Choroid plexus epithelial cell (primary cell): ENCODE measurements around the gene DEPDC7.
A peak's percentile ranks its signal among the peaks of the same experiment; 100 is the strongest.

Experiments used
- DNase-seq: peaks from one replicate; pipeline ENCODE4 v3.0.0-alpha.2; 2010; ENCODE audit warnings: low read depth
- H3K4me3 ChIP-seq: 2 replicates; pipeline ENCODE4 v1.5.1; 2011; ENCODE audit warnings: low read depth, mild to moderate bottlenecking, control low read depth, low read length, moderate library complexity
- TF ChIP-seq, protein P1 (sequence below): conservative IDR thresholded peaks from 2 replicates; pipeline ENCODE4 v1.5.1; 2011; ENCODE audit warnings: low read depth, mild to moderate bottlenecking, control low read depth, inconsistent platforms, low read length, moderate library complexity

Gene DEPDC7

DNA sequence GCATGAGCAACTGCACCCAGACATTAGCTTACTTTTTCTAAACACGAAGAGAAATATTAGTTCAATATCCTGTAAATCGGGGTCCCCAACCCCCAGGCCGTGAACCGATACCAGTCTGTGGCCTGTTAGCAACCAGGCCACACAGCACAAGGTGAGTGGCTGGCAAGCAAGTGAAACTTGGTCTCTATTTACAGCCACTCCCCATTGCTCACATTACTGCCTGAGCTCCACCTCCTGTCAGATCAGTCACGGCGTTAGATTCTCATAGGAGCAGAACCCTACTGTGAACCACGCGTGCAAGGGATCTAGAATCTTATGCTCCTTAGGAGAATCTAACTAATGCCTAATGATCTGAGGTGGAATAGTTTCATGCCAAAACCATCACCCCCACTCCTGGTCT is 27.8 kb upstream of the DEPDC7 start:
- TF ChIP-seq, protein P1, sequence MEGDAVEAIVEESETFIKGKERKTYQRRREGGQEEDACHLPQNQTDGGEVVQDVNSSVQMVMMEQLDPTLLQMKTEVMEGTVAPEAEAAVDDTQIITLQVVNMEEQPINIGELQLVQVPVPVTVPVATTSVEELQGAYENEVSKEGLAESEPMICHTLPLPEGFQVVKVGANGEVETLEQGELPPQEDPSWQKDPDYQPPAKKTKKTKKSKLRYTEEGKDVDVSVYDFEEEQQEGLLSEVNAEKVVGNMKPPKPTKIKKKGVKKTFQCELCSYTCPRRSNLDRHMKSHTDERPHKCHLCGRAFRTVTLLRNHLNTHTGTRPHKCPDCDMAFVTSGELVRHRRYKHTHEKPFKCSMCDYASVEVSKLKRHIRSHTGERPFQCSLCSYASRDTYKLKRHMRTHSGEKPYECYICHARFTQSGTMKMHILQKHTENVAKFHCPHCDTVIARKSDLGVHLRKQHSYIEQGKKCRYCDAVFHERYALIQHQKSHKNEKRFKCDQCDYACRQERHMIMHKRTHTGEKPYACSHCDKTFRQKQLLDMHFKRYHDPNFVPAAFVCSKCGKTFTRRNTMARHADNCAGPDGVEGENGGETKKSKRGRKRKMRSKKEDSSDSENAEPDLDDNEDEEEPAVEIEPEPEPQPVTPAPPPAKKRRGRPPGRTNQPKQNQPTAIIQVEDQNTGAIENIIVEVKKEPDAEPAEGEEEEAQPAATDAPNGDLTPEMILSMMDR, result no peak
- DNase-seq, result no peak
- H3K4me3 ChIP-seq, result no peak overlapping the region

DNA sequence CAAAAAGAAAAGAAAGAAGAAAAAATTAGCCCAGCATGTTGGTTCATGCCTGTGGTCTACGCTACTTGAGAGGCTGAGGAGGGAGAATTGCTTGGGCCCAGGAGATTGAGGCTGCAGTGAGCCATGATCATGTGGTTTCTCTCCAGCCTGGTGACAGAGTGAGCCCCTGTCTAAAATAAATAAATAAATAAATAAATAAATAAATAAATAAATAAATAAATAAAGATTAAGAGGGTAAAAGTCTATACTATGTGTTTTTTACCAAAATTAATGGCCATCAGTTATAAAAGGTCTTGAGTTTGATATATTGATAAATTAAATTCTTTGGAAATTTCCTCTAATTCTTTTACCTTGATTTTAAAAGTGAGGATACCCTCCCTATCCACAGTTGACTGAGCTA is 25.2 kb upstream of the DEPDC7 start:
- DNase-seq, result no peak
- H3K4me3 ChIP-seq, result no peak overlapping the region
- TF ChIP-seq, protein P1, result no peak

DNA sequence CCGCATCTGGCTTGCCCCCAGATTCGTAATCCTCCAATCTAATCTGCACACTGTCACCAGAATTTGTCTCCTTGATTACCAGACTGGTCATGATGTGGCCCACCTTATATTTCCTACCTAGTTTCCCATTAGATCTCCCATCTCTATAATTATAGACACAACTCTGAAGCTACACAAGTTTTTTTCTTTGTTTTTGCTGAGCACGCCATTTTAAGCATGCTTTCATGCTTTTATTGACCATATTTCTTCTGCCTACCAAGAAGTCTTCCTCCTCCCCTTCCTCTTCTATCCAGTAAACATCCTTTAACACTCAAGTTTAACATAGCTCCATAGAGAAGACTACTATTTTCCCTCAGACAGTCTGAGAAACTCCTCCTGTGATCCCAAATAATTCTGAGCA is 24.3 kb upstream of the DEPDC7 start:
- TF ChIP-seq, protein P1, result no peak
- no peak for DNase-seq
- H3K4me3 ChIP-seq, result no peak overlapping the region

DNA sequence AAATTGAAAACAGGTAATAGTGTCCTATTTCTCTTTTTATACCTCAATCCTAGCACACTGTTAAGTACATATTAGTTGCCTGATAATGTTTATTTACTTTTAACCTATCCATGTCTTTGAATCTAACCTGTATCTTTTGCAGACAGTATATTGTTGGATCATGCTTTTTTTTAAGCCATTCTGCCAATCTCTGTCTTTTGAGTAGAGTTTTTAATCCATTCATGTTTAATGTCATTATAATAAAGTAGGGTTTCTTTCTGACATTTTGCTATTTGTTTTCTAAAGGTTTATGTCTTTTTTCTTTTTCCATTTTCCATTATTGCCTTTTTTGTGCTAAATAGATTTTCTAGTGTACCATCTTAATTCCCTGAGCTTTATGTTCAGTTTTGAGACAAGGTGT is 23.8 kb upstream of the DEPDC7 start:
- H3K4me3 ChIP-seq, result no peak overlapping the region
- TF ChIP-seq, protein P1, result no peak
- DNase-seq, result no peak

DNA sequence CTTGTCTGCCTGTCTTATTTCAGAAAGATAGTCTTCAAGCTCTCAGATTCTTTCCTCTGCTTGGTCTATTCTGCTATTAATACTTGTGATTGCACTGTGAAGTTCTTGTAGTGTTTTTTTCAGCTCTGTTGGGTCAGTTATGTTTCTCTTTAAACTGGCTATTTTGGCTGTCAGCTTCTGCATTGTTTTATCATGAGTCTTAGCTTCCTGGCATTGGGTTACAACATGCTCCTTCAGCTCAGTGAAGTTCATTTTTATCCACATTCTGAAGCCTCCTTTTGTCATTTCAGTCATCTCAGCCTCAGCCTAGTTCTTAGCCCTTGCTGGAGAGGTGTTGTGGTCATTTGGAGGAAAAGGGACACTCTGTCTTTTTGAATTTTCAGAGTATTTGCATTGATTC is 15.5 kb upstream of the DEPDC7 start:
- no peak overlapping the region for H3K4me3 ChIP-seq
- TF ChIP-seq, protein P1, result no peak
- DNase-seq, result peak; percentile 94

DNA sequence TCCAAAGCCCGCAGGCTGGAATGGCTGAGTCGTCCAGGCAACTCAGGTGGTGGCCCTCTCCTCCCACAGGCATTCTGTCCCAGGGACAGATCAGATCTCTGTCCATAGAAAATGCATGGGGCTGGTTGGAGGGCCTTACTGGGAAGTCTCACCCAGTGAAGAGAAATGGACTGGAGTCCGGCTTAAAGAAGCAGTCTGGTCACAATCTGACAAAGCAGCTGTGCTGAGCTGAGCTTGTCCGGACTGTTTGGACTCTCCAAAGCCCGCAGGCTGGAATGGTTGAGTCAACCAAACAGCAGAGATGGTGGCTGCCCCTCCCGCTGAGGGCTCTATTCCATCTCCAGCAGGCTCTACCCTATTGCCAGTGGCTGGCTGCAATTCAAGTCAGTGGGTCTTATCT is 14.4 kb upstream of the DEPDC7 start:
- no peak overlapping the region for H3K4me3 ChIP-seq
- no peak for DNase-seq
- TF ChIP-seq, protein P1, result no peak

DNA sequence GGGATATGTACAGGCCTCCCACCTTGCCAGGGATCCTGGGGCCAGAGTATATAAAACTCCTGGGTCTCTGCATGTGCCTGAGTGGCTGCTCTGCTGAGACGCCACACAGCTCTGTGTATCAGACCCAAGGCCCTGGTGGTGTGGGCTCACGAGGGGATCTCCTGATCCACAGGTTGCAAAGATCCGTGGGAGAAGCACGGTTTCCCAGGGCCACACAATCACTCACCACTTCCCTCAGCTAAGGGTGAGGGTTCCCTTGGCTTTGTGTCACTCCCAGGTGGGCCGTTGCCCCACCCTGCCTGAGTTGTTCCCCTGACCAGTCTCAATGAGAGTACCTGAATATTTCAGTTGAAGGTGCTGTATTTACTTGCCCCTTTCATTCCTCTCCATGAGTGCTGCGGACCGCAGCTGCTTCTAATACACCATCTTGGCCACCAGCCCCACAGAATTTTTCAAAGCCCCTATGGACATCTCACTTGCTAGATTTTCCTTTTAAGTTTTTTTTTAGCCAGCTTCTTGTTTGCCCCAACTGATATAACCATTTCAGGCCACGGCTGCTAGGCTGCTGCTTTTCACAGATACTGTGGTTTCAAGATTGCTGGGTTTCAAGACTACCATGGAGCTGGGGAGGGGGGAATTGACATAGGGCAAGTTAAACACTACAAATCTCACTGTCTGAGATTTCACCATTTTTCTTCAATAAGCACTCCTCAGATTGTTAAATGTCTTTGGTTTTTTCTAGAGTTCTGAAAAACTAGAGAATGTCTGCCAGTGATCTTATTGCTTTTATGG is 13.7 kb upstream of the DEPDC7 start:
- no peak for DNase-seq
- TF ChIP-seq, protein P1, result no peak

More for the DNA sequence above, 13.7 kb upstream of the DEPDC7 start:
- H3K4me3 ChIP-seq, result no peak overlapping the region
